ENCODE data around the gene PHLDB2.

DNA sequence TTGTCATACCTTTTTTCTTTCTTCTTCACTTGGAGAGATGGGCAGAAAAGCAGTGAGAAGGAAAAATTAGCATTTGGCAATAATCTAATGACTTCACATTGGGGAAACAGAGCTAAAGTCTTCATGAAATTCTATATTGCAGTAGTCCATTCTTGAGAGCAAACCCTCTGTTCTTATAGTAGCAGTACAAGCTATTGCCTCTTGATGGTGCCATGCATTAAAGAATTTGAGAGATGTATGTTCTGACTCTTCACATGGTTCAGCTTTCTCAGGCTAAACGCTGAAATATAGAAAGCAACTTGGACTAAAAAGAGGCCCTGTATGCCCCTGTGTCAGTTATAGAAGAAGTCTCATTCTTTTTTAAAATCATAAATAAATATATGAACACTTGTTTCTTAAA is 36.0 kb downstream of the PHLDB2 start:
- no peak for TF ChIP-seq TAF1 (IDR thresholded peaks at IDR 0.05; ENCODE audit: low read depth, low read length)
- TF ChIP-seq POLR2A (IDR thresholded peaks at IDR 0.05; ENCODE audit: low read depth, low read length) = no peak
- TF ChIP-seq POLR2AphosphoS5 (IDR thresholded peaks at IDR 0.05; ENCODE audit: low read depth, low read length) = no peak
- TF ChIP-seq SPI1 (IDR thresholded peaks at IDR 0.05; ENCODE audit: low read depth, low read length) = no peak

Data from GM12891 (cell line).